ENCODE data around the gene FAM170B. TPM values are rescaled to one million over a fixed set of nuclear protein-coding genes. Genes with fewer than 3 reads are reported as not detected.

FAM170B gene
- total and polyA plus RNA-seq, 9 of the 15 experiments (the other 6 are each of a cell fraction or from before 2014, with no cell fraction given) = 0.11 to 0.21 TPM; not detected in 7

DNA sequence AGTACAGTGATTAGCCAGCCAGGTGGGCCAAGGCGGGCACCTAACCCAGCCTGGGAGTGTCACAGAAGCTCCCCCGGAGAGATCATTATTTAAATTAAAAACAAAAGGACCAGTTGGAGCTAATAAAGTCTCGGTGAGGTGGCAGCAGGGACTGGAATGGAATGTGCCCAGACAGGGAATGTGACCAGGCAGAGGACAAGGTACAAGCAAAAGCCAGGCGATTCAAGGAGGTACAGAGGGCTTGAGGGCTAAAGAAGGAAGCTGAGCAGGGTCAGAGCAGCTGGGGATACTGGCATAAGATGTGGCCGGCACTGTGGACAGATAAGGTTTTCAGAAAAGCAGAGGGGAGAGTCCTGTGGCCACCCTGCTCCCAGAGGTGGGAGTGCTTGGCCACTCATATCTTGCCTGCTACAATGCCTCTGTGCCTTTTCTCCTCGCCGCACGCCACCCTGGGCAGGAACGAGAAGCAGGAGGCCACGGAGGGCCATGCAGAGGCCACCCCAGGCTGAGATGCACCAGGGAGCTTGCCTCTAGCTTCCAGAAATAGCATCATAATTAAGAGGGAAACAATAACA, 41.2 kb upstream of the FAM170B start (continued):
- TF ChIP-seq ZNF592 (IDR thresholded peaks at IDR 0.05) (peak; percentile 81), CLOCK (CRISPR knock-in tag; IDR thresholded peaks at IDR 0.05; ENCODE audit: borderline replicate concordance) (no peak), HDAC1 (IDR thresholded peaks at IDR 0.05) (peak in 1 of 2 experiments; percentile 14; a peak in 1 of 4 replicates), SRF (CRISPR knock-in tag; IDR thresholded peaks at IDR 0.05) (no peak)

Measured in K562 (cell line).